GM10248 (cell line): ENCODE measurements around the gene EGLN2.
"Not testable (repeated sequence)": the region's sequence is repeated elsewhere in the genome, so short reads cannot be mapped to it uniquely, and the experiment has no call there.

Source experiments
- CTCF ChIA-PET: fragments of 300-600 bp; sonication (Branson Sonifier 250); formaldehyde crosslinking; extraction: SDS; loops from one replicate; lab custom pipeline; 2021; ENCODE audit warnings: antibody characterized with exemption; lab: Yijun Ruan, JAX
- POLR2A ChIA-PET: fragments of 350-650 bp; sonication (Branson Sonifier 250); formaldehyde crosslinking; extraction: SDS; loops from one replicate; lab custom pipeline; 2020; ENCODE audit warnings: antibody characterized with exemption; lab: Yijun Ruan, JAX
- DNase-seq: peaks from one replicate; pipeline ENCODE4 v3.0.0; 2012; ENCODE audit errors: extremely low spot score

The EGLN2 gene

GRCh38 chr19:40846722-40847121, 47.7 kb downstream of the EGLN2 start:
- CTCF ChIA-PET, DNase-seq, POLR2A ChIA-PET: not testable (repeated sequence)

GRCh38 chr19:40850277-40850676, 51.3 kb downstream of the EGLN2 start, which contains the start of gene CYP2A6:
Gene CYP2A6, minus strand, starts transcription at chr19:40850447. Its CDS starts 21 bp downstream, at chr19:40850426.
- POLR2A ChIA-PET, DNase-seq, CTCF ChIA-PET: not testable (repeated sequence)

GRCh38 chr19:40852467-40853152, 53.6 kb downstream of the EGLN2 start:
- POLR2A ChIA-PET, DNase-seq, CTCF ChIA-PET: not testable (repeated sequence)
